HG03064 (cell line): ENCODE measurements around the gene CDKAL1.
"Not testable (repeated sequence)": the region's sequence is repeated elsewhere in the genome, so short reads cannot be mapped to it uniquely, and the experiment has no call there.

Experiments
- ATAC-seq: cut with Tn5 transposase; IDR thresholded peaks from one replicate; pipeline ENCODE4 v1.9.1; 2021; ENCODE audit warnings: low read depth; ENCODE audit not compliant: unreplicated experiment

Gene CDKAL1

GRCh38 chr6:20705741-20706140 lies 171.5 kb downstream of the CDKAL1 start:
- no peak for ATAC-seq

- ATAC-seq: no peak
These were observed 172.1 kb downstream of the CDKAL1 start for GRCh38 chr6:20706238-20706938.

- no peak for ATAC-seq
These were observed 172.8 kb downstream of the CDKAL1 start for GRCh38 chr6:20706939-20707485.

GRCh38 chr6:20707870-20708269 lies 173.6 kb downstream of the CDKAL1 start:
- no peak for ATAC-seq

- peak; percentile 46 for ATAC-seq
These were observed 174.3 kb downstream of the CDKAL1 start for GRCh38 chr6:20708367-20709124.

- no peak for ATAC-seq
These were observed 175.2 kb downstream of the CDKAL1 start for GRCh38 chr6:20709451-20709850.

- no peak for ATAC-seq
These were observed 176.1 kb downstream of the CDKAL1 start for GRCh38 chr6:20710341-20710740.

GRCh38 chr6:20711518-20711917 lies 177.3 kb downstream of the CDKAL1 start:
- ATAC-seq: no peak

- no peak for ATAC-seq
These were observed 177.8 kb downstream of the CDKAL1 start for GRCh38 chr6:20712011-20712410.

GRCh38 chr6:20715135-20715806 lies 181.0 kb downstream of the CDKAL1 start:
- no peak for ATAC-seq

GRCh38 chr6:20716865-20717264 lies 182.6 kb downstream of the CDKAL1 start:
- peak; percentile 73 for ATAC-seq

- no peak for ATAC-seq
These were observed 183.5 kb downstream of the CDKAL1 start for GRCh38 chr6:20717743-20718142.

- no peak for ATAC-seq
These were observed 184.7 kb downstream of the CDKAL1 start for GRCh38 chr6:20718705-20719653.

- no peak for ATAC-seq
These were observed 185.7 kb downstream of the CDKAL1 start for GRCh38 chr6:20719980-20720379.

GRCh38 chr6:20721121-20721520 lies 186.9 kb downstream of the CDKAL1 start:
- not testable (repeated sequence) for ATAC-seq

GRCh38 chr6:20722455-20722854 lies 188.2 kb downstream of the CDKAL1 start:
- peak; percentile 71 for ATAC-seq

GRCh38 chr6:20723236-20723635 lies 189.0 kb downstream of the CDKAL1 start:
- no peak for ATAC-seq

- no peak for ATAC-seq
These were observed 190.4 kb downstream of the CDKAL1 start for GRCh38 chr6:20724443-20725190.

- ATAC-seq: not testable (repeated sequence)
These were observed 191.0 kb downstream of the CDKAL1 start for GRCh38 chr6:20725235-20725634.
